GM12874 (cell line): ENCODE results near the gene PRSS22.

Source experiments
- CTCF ChIP-seq: IDR thresholded peaks from 2 replicates; pipeline ENCODE4 v1.5.1; 2011; ENCODE audit warnings: low read depth, mild to moderate bottlenecking, control low read depth, low read length, moderate library complexity; ENCODE audit not compliant: insufficient read depth

The PRSS22 gene

GRCh38 chr16:2860826-2861567 is 3.0 kb upstream of the PRSS22 start:
- no peak for TF ChIP-seq CTCF

GRCh38 chr16:2859686-2860265 is 1.8 kb upstream of the PRSS22 start:
- no peak for TF ChIP-seq CTCF

- no peak for TF ChIP-seq CTCF
These were observed 465 bp upstream of the PRSS22 start for GRCh38 chr16:2858245-2859025.

- TF ChIP-seq CTCF, result no peak
These were observed 1.1 kb downstream of the PRSS22 start for GRCh38 chr16:2856686-2857450.

- no peak for TF ChIP-seq CTCF
These were observed 1.8 kb downstream of the PRSS22 start for GRCh38 chr16:2856061-2856670.

GRCh38 chr16:2855536-2855935 is 2.4 kb downstream of the PRSS22 start:
- TF ChIP-seq CTCF, result no peak
